ENCODE results near the gene RHCE. TPM values are rescaled to one million over a fixed set of nuclear protein-coding genes. Genes with fewer than 3 reads are reported as not detected.
A peak's percentile ranks its signal among the peaks of the same experiment; 100 is the strongest.
"Not testable (repeated sequence)": the region's sequence is repeated elsewhere in the genome, so short reads cannot be mapped to it uniquely, and the experiment has no call there.

The RHCE gene
- total and polyA plus RNA-seq, 9 of the 15 experiments (the other 6 are each of a cell fraction or from before 2014, with no cell fraction given), result 5.4 to 31.5 (median 12.6) TPM

DNA sequence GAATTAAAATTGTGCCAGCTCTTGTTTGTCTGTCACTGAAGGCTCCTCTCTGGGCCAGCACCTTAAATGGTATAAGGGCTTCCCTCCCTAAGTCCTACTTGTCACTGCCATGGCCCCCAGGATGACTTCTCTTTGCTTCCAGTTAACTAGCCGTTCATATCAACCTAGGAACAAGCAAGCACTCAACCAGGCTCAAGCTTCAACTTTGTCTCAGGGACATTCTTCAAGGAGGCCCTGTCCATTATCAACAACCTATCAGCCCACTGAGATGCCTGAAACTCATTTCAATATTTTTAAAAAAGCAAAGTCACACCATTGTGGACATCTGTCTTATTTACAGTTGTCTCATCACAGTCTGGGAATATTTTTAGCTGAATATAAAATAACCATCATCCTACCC lies 1.3 kb downstream of the RHCE start:
- H3K27me3 ChIP-seq (ENCODE audit: control insufficient read depth in 2 of 2, insufficient read depth in 2 of 2, low read length in 2 of 2); H4K20me1 ChIP-seq (replicated peaks; ENCODE audit: control insufficient read depth, insufficient read depth, low read length); intact Hi-C loops (cut with micrococcal nuclease); H3K9me3 ChIP-seq (replicated peaks; ENCODE audit: control insufficient read depth, insufficient read depth, low read depth, low read length); in situ Hi-C loops (cut with MboI); H3K79me2 ChIP-seq (ENCODE audit: control insufficient read depth, insufficient read depth, low read length); H2AFZ ChIP-seq (ENCODE audit: low read depth, low read length); H3K4me3 ChIP-seq; BruUV-seq (replicated peaks); H3K9me1 ChIP-seq (ENCODE audit: control insufficient read depth, insufficient read depth, low read length); H3K36me3 ChIP-seq (ENCODE audit: control insufficient read depth, insufficient read depth, low read length): not testable (repeated sequence)
- ChIA-PET CTCF (ENCODE audit: low intra/inter-chr PET ratio) (interaction anchor here (0.6 kb wide), 1 partner anchor 9 kb away, joined by 3 read pairs; no protein-coding TSS in a partner anchor), POLR2A (interaction anchor here (1.2 kb wide), 1 partner anchor 15 kb away, joined by 4 read pairs; no protein-coding TSS in a partner anchor)
- FAIRE-seq, result peak; percentile 61
- 17% methylated on average over 1 of the region's 1 CpG for WGBS (ENCODE audit: insufficient coverage, low coverage, missing lambda C conversion rate)
- H3K4me1 ChIP-seq (replicated peaks in 1 of 2; ENCODE audit: control insufficient read depth in 2 of 2, insufficient read depth in 2 of 2, low read length in 2 of 2), result peaks cover 21 to 24% of the 10 kb centered on the region in 2 experiments; a peak in 4 of 5 replicates
- ATAC-seq, result peak; percentile 16
- peak overlapping the region in 1 of 2 experiments; percentile 34; a peak in 2 of 4 replicates for H3K9ac ChIP-seq (ENCODE audit: insufficient read depth in 1 of 2, low read depth in 2 of 2, low read length in 2 of 2)
- TF ChIP-seq, protein P1, sequence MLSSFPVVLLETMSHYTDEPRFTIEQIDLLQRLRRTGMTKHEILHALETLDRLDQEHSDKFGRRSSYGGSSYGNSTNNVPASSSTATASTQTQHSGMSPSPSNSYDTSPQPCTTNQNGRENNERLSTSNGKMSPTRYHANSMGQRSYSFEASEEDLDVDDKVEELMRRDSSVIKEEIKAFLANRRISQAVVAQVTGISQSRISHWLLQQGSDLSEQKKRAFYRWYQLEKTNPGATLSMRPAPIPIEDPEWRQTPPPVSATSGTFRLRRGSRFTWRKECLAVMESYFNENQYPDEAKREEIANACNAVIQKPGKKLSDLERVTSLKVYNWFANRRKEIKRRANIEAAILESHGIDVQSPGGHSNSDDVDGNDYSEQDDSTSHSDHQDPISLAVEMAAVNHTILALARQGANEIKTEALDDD (IDR thresholded peaks at IDR 0.05), result peak; percentile 61; the same call in 1 of the 2 replicates
- peak in 1 of 4 experiments; percentile 55 for DNase-seq (ENCODE audit: extremely low read depth in 1 of 4, low spot score in 3 of 4)
- H3K4me2 ChIP-seq (ENCODE audit: insufficient read depth, low read length), result peak overlapping the region; percentile 55
- H3K27ac ChIP-seq (ENCODE audit: extremely low read depth, low read depth, low read length), result peak overlapping the region; percentile 41; the same call in 2 of the 3 replicates

DNA sequence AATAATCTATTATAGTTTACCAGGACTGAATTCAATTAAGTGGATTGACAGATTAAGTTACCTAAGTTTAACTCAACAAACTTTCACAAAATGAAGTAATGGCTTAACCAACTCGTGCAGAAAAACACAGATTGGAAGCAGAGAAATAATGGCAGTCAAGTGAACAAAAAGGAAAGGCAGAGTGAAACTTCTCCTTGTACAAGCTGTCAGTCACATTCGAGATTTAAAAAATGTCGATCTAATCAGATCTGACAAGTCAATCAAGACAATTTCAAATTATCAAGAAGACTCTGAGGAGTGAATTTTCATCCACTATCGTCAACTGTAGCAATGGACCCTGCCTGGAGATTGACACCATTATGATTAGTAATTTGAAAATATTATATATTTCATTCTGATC lies 3.3 kb downstream of the RHCE start:
- H3K4me1 ChIP-seq (replicated peaks in 1 of 2; ENCODE audit: control insufficient read depth in 2 of 2, insufficient read depth in 2 of 2, low read length in 2 of 2), result peaks cover 28 to 33% of the 10 kb centered on the region in 2 experiments; a peak in 4 of 5 replicates
- BruUV-seq (replicated peaks); H4K20me1 ChIP-seq (replicated peaks; ENCODE audit: control insufficient read depth, insufficient read depth, low read length); H3K9me1 ChIP-seq (ENCODE audit: control insufficient read depth, insufficient read depth, low read length); ATAC-seq; H3K4me2 ChIP-seq (ENCODE audit: insufficient read depth, low read length); CTCF ChIA-PET (ENCODE audit: low intra/inter-chr PET ratio); H3K4me3 ChIP-seq; intact Hi-C loops (cut with micrococcal nuclease); H3K27me3 ChIP-seq (ENCODE audit: control insufficient read depth in 2 of 2, insufficient read depth in 2 of 2, low read length in 2 of 2); H3K79me2 ChIP-seq (ENCODE audit: control insufficient read depth, insufficient read depth, low read length); DNase-seq (ENCODE audit: extremely low read depth in 1 of 4, low spot score in 3 of 4); H3K27ac ChIP-seq (ENCODE audit: extremely low read depth, low read depth, low read length); FAIRE-seq; H3K9ac ChIP-seq (ENCODE audit: insufficient read depth in 1 of 2, low read depth in 2 of 2, low read length in 2 of 2); H2AFZ ChIP-seq (ENCODE audit: low read depth, low read length); H3K36me3 ChIP-seq (ENCODE audit: control insufficient read depth, insufficient read depth, low read length); in situ Hi-C loops (cut with MboI); H3K9me3 ChIP-seq (replicated peaks; ENCODE audit: control insufficient read depth, insufficient read depth, low read depth, low read length); POLR2A ChIA-PET: not testable (repeated sequence)
- peak; percentile 26 for TF ChIP-seq MEIS2 (IDR thresholded peaks at IDR 0.05; ENCODE audit: partially characterized antibody)
- TF ChIP-seq, protein P2, sequence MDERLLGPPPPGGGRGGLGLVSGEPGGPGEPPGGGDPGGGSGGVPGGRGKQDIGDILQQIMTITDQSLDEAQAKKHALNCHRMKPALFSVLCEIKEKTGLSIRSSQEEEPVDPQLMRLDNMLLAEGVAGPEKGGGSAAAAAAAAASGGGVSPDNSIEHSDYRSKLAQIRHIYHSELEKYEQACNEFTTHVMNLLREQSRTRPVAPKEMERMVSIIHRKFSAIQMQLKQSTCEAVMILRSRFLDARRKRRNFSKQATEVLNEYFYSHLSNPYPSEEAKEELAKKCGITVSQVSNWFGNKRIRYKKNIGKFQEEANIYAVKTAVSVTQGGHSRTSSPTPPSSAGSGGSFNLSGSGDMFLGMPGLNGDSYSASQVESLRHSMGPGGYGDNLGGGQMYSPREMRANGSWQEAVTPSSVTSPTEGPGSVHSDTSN (CRISPR knock-in tag; IDR thresholded peaks at IDR 0.05; ENCODE audit: low read depth), result not testable (repeated sequence)
- TF ChIP-seq, protein P2 (tag; conservative IDR thresholded peaks at IDR 0.05; ENCODE audit: low read depth), result peak; percentile 56; the same call in 1 of the 2 replicates
- TF ChIP-seq ZNF316 (IDR thresholded peaks at IDR 0.05), result peak; percentile 66
- TF ChIP-seq, protein P3, sequence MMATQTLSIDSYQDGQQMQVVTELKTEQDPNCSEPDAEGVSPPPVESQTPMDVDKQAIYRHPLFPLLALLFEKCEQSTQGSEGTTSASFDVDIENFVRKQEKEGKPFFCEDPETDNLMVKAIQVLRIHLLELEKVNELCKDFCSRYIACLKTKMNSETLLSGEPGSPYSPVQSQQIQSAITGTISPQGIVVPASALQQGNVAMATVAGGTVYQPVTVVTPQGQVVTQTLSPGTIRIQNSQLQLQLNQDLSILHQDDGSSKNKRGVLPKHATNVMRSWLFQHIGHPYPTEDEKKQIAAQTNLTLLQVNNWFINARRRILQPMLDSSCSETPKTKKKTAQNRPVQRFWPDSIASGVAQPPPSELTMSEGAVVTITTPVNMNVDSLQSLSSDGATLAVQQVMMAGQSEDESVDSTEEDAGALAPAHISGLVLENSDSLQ (IDR thresholded peaks at IDR 0.05), result peak; percentile 87
- WGBS (ENCODE audit: insufficient coverage, low coverage, missing lambda C conversion rate), result 25% methylated on average over 3 of the region's 4 CpGs

Data from K562 (cell line).